Measurements from ENCODE around the gene TEX261.

DNA sequence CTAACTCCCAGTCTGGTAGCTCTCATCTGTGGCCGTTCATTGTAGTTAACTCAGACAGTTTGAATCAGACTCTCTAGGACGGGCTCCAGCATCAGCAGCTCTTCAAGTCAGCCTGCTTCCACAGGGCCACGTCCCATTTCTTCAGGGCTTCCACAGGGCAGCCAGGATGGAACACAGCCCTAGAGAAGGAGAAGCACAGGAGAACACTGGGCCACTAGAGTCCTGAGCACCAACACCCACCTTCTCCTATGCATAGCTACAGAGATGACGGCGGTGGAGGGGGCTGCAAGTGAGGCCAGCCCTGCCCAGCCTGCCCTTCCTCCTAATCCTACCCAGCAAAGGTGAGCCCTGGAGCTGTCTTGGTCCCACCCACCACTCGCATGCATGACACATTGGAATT lies 10.2 kb upstream of the TEX261 start:
- TF ChIP-seq REST (IDR thresholded peaks at IDR 0.05; ENCODE audit: unreplicated experiment) (no peak), ZNF114 (CRISPR knock-in tag; IDR thresholded peaks at IDR 0.05) (no peak), CTCF (conservative IDR thresholded peaks at IDR 0.05; ENCODE audit: low read depth in 2 of 2) (no peak), EZH2 (IDR thresholded peaks at IDR 0.05; ENCODE audit: low read depth, unreplicated experiment) (no peak), EZH2phosphoT487 (IDR thresholded peaks at IDR 0.05; ENCODE audit: unreplicated experiment) (no peak), CREB1 (CRISPR knock-in tag; IDR thresholded peaks at IDR 0.05; ENCODE audit: low read depth) (no peak), ZNF331 (CRISPR knock-in tag; IDR thresholded peaks at IDR 0.05; ENCODE audit: low read depth) (no peak), POLR2AphosphoS5 (IDR thresholded peaks at IDR 0.05; ENCODE audit: low read depth) (no peak), NANOG (IDR thresholded peaks at IDR 0.05; ENCODE audit: borderline replicate concordance) (no peak)

Data from GM23338 (cell line).